Astrocyte (in vitro differentiated cells and primary cell): ENCODE data around the gene CGA. TPM values are rescaled to one million over a fixed set of nuclear protein-coding genes. Genes with fewer than 3 reads are reported as not detected.

ENCODE experiments used
- DNase-seq: peaks from one replicate; pipeline ENCODE4 v3.0.0-alpha.2; 2010; ENCODE audit warnings: low read depth
- FAIRE-seq: peaks from 2 replicates; lab custom pipeline; 2011; peaks lifted over from hg19 to GRCh38; lab: Jason Lieb, UNC
- H2AFZ ChIP-seq: 2 replicates; pipeline ENCODE4 v1.6.0; 2012; ENCODE audit warnings: low read depth, low read length, inconsistent platforms
- H3K27ac ChIP-seq: 2 replicates; pipeline ENCODE4 v1.5.1; 2011; ENCODE audit warnings: low read depth, low read length, inconsistent platforms
- H3K27me3 ChIP-seq: 2 replicates; pipeline ENCODE4 v1.6.0; 2011; ENCODE audit warnings: low read length, inconsistent platforms; ENCODE audit not compliant: insufficient read depth
- H3K36me3 ChIP-seq: 2 replicates; pipeline ENCODE4 v1.5.1; 2011; ENCODE audit warnings: low read length, inconsistent platforms; ENCODE audit not compliant: insufficient read depth
- H3K4me1 ChIP-seq: 2 replicates; pipeline ENCODE4 v1.5.1; 2011; ENCODE audit warnings: low read length, inconsistent platforms; ENCODE audit not compliant: insufficient read depth
- H3K4me2 ChIP-seq: 2 replicates; pipeline ENCODE4 v1.6.0; 2012; ENCODE audit warnings: low read length, inconsistent platforms
- H3K4me3 ChIP-seq: 2 replicates; pipeline ENCODE4 v1.5.1; 2011; ENCODE audit warnings: low read depth, mild to moderate bottlenecking, low read length, inconsistent platforms; ENCODE audit not compliant: insufficient read depth
- H3K79me2 ChIP-seq: 2 replicates; pipeline ENCODE4 v1.6.0; 2012; ENCODE audit warnings: mild to moderate bottlenecking, low read length, inconsistent platforms; ENCODE audit not compliant: insufficient read depth
- H3K9ac ChIP-seq: 2 replicates; pipeline ENCODE4 v1.6.0; 2012; ENCODE audit warnings: mild to moderate bottlenecking, low read length, inconsistent platforms
- H3K9me3 ChIP-seq: 2 replicates; pipeline ENCODE4 v1.5.1; 2012; ENCODE audit warnings: low read depth, mild to moderate bottlenecking, low read length, inconsistent platforms; ENCODE audit not compliant: insufficient read depth
- H4K20me1 ChIP-seq: 2 replicates; pipeline ENCODE4 v1.6.0; 2012; ENCODE audit warnings: low read length, inconsistent platforms; ENCODE audit not compliant: insufficient read depth
- H3K27ac Mint-ChIP-seq: one replicate; pipeline ENCODE4 v1.8.0; 2021; ENCODE audit warnings: mild to moderate bottlenecking, mixed read lengths; ENCODE audit not compliant: unreplicated experiment
- H3K27me3 Mint-ChIP-seq: one replicate; pipeline ENCODE4 v1.8.0; 2021; ENCODE audit warnings: low read depth, mixed read lengths; ENCODE audit not compliant: unreplicated experiment
- H3K36me3 Mint-ChIP-seq: one replicate; pipeline ENCODE4 v1.8.0; 2021; ENCODE audit warnings: low read depth, mixed read lengths; ENCODE audit not compliant: unreplicated experiment
- H3K4me1 Mint-ChIP-seq: one replicate; pipeline ENCODE4 v1.8.0; 2021; ENCODE audit warnings: low read depth, mixed read lengths; ENCODE audit not compliant: unreplicated experiment
- H3K4me3 Mint-ChIP-seq: one replicate; pipeline ENCODE4 v1.8.0; 2021; ENCODE audit warnings: mild to moderate bottlenecking, moderate library complexity, mixed read lengths; ENCODE audit not compliant: unreplicated experiment
- H3K9me3 Mint-ChIP-seq: one replicate; pipeline ENCODE4 v1.8.0; 2021; ENCODE audit warnings: mild to moderate bottlenecking, mixed read lengths; ENCODE audit not compliant: unreplicated experiment
- EZH2 ChIP-seq: IDR thresholded peaks from 2 replicates; pipeline ENCODE4 v1.6.1; 2012; ENCODE audit warnings: mild to moderate bottlenecking, low read length, inconsistent platforms; ENCODE audit not compliant: insufficient read depth
- total RNA-seq: library from RNA; stranded (reverse); gene quantifications from 2 replicates; pipeline ENCODE4 v1.2.1, GENCODE V29; 2021
- TF ChIP-seq, protein P1 (sequence below): IDR thresholded peaks from 2 replicates; pipeline ENCODE4 v1.5.1; 2011; ENCODE audit warnings: low read depth, mild to moderate bottlenecking, inconsistent platforms, low read length, moderate library complexity; ENCODE audit not compliant: insufficient read depth

CGA gene
- total RNA-seq, 1 donor from 2014 or later: 2.0 TPM

DNA sequence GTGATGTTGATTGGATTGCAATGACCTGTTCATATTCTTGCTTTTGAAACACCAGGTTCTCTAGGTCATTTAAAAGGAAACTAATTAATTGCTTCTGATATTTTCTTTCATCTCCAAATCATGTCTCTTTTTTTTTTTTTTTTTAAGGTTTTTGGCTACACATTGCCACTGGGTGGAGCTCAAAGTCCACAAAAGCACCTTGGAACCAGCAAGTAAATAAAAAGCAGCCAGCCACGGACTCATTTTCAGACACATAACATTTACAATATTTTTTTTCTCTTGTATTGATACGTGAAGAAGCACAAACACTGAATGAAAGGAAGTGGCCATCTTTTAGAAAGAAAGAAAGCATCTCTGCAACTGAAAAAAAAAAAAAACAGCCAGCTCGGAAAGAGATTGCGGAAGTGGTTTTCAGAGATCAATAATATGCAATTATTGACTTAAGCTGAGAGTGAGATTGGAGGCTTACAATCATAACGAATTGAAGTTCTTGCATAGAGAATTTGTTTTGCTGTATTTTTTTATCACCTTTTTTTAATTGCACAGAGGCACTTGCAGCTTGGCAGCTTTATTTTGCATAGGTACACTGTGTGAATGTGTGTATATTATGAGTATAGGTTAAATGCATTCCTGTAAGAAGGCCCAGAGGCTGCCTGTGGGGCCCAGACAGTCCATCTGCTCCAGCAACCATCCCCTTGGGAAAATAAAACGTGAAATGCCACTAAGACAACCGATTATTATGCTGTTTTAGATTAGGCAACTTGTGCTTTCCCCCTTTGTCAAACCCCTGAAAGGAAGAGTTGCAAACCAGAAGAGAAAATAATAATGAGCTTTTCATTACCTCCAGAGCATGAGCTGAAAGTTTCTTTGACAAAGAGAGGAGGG, 28.2 kb downstream of the CGA start:
- H3K27ac Mint-ChIP-seq: no peak overlapping the region
- H2AFZ ChIP-seq: no peak overlapping the region
- DNase-seq: peak; percentile 50

DNA sequence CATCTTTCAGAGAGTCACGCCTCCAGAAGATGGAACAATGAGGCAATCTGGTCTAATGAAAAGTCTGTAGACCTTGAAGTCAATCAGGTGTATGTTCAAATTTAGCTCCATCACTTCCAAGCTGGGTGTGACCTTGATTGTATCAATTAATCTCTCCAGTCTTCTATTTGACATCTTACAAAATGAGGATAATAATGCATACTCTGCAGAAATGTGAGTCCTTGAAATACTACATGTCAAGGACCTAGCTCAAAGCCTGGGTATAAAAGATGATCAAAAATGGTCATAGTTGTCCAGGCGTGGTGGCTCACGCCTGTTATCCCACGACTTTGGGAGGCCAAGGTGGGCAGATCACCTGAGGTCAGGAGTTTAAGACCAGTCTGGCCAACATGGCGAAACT, 29.8 kb downstream of the CGA start:
- H3K4me3 ChIP-seq: no peak overlapping the region
- FAIRE-seq (no peak), DNase-seq (no peak)
- no peaks in the 10 kb centered on the region for H4K20me1 ChIP-seq
- no peaks in the 10 kb centered on the region for H3K36me3 Mint-ChIP-seq
- no peaks in the 10 kb centered on the region for H3K9me3 ChIP-seq
- H3K36me3 ChIP-seq: no peaks in the 10 kb centered on the region
- H3K4me2 ChIP-seq: no peak overlapping the region
- H3K27me3 Mint-ChIP-seq: no peaks in the 10 kb centered on the region
- no peaks in the 10 kb centered on the region for H3K79me2 ChIP-seq
- H2AFZ ChIP-seq: no peak overlapping the region
- peaks cover 3% of the 10 kb centered on the region for H3K27me3 ChIP-seq
- no peak for TF ChIP-seq EZH2
- TF ChIP-seq, protein P1, sequence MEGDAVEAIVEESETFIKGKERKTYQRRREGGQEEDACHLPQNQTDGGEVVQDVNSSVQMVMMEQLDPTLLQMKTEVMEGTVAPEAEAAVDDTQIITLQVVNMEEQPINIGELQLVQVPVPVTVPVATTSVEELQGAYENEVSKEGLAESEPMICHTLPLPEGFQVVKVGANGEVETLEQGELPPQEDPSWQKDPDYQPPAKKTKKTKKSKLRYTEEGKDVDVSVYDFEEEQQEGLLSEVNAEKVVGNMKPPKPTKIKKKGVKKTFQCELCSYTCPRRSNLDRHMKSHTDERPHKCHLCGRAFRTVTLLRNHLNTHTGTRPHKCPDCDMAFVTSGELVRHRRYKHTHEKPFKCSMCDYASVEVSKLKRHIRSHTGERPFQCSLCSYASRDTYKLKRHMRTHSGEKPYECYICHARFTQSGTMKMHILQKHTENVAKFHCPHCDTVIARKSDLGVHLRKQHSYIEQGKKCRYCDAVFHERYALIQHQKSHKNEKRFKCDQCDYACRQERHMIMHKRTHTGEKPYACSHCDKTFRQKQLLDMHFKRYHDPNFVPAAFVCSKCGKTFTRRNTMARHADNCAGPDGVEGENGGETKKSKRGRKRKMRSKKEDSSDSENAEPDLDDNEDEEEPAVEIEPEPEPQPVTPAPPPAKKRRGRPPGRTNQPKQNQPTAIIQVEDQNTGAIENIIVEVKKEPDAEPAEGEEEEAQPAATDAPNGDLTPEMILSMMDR: no peak
- no peaks in the 10 kb centered on the region for H3K4me1 ChIP-seq
- no peak overlapping the region for H3K27ac Mint-ChIP-seq
- H3K27ac ChIP-seq: no peak overlapping the region
- H3K4me1 Mint-ChIP-seq: peaks cover 8% of the 10 kb centered on the region
- H3K4me3 Mint-ChIP-seq: no peak overlapping the region
- no peaks in the 10 kb centered on the region for H3K9me3 Mint-ChIP-seq
- no peak overlapping the region for H3K9ac ChIP-seq

More for the DNA sequence above, 28.2 kb downstream of the CGA start:
- H3K36me3 ChIP-seq: no peaks in the 10 kb centered on the region
- peak overlapping the region; percentile 68 for H3K4me2 ChIP-seq
- Mint-ChIP-seq H3K9me3 (no peaks in the 10 kb centered on the region), H3K4me3 (no peak overlapping the region), H3K27me3 (no peaks in the 10 kb centered on the region), H3K36me3 (no peaks in the 10 kb centered on the region), H3K4me1 (peaks cover 8% of the 10 kb centered on the region)
- no peaks in the 10 kb centered on the region for H3K4me1 ChIP-seq
- no peak for FAIRE-seq
- H3K27ac ChIP-seq: no peak overlapping the region
- H3K27me3 ChIP-seq: peaks cover 3% of the 10 kb centered on the region
- no peak for TF ChIP-seq EZH2
- TF ChIP-seq, protein P1: peak; percentile 72
- H4K20me1 ChIP-seq: no peaks in the 10 kb centered on the region
- no peaks in the 10 kb centered on the region for H3K79me2 ChIP-seq
- H3K9ac ChIP-seq: no peak overlapping the region
- H3K4me3 ChIP-seq: no peak overlapping the region
- H3K9me3 ChIP-seq: no peaks in the 10 kb centered on the region

DNA sequence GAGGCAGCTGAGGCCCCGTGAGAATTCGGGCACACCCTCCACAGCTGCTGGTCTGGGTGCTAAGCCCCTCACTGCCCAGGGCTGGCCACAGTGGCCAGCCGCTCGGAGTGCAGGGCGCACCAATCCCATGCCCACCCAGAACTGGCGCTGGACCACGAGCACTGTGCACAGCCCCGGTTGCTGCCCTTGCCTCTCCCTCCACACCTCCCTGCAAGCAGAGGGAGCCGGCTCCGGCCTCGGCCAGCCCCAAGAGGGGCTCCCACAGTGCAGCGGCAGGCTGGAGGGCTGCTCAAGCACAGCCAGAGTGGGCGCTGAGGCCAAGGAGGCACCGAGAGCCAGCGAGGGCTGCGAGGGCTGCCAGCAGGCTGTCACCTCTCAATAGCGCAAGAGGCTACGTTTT, 35.0 kb downstream of the CGA start:
- no peak for DNase-seq

More for the DNA sequence above, 35.0 kb downstream of the CGA start:
- Histone ChIP-seq H3K9me3 (no peaks in the 10 kb centered on the region), H3K4me3 (no peak overlapping the region), H3K27ac (no peak overlapping the region), H3K4me2 (no peak overlapping the region), H3K9ac (no peak overlapping the region), H4K20me1 (no peaks in the 10 kb centered on the region), H2AFZ (no peak overlapping the region), H3K79me2 (no peaks in the 10 kb centered on the region), H3K4me1 (no peaks in the 10 kb centered on the region), H3K27me3 (no peaks in the 10 kb centered on the region), H3K36me3 (no peaks in the 10 kb centered on the region)
- TF ChIP-seq EZH2: no peak
- TF ChIP-seq, protein P1: no peak
- no peak for FAIRE-seq
- H3K4me3 Mint-ChIP-seq: no peak overlapping the region
- H3K4me1 Mint-ChIP-seq: no peaks in the 10 kb centered on the region
- H3K9me3 Mint-ChIP-seq: no peaks in the 10 kb centered on the region
- no peak overlapping the region for H3K27ac Mint-ChIP-seq
- H3K36me3 Mint-ChIP-seq: no peaks in the 10 kb centered on the region
- H3K27me3 Mint-ChIP-seq: peaks cover 2% of the 10 kb centered on the region
